Measurements from ENCODE around the gene CST7.

Gene CST7

GRCh38 chr20:24984961-24985640, 36.0 kb downstream of the CST7 start:
- in situ Hi-C loops (cut with HindIII; ENCODE audit: low sequenced_read_pairs), result no loop called here

GRCh38 chr20:24985802-24986201, 36.7 kb downstream of the CST7 start:
- in situ Hi-C loops (cut with HindIII; ENCODE audit: low sequenced_read_pairs), result no loop called here

- in situ Hi-C loops (cut with HindIII; ENCODE audit: low sequenced_read_pairs), result no loop called here
Observed at GRCh38 chr20:24986436-24987015, 37.5 kb downstream of the CST7 start.

GRCh38 chr20:24987244-24987643, 38.2 kb downstream of the CST7 start:
- in situ Hi-C loops (cut with HindIII; ENCODE audit: low sequenced_read_pairs), result no loop called here

- in situ Hi-C loops (cut with HindIII; ENCODE audit: low sequenced_read_pairs), result no loop called here
Observed at GRCh38 chr20:24987873-24988835, 39.1 kb downstream of the CST7 start.

GRCh38 chr20:24989162-24989561, 40.1 kb downstream of the CST7 start:
- in situ Hi-C loops (cut with HindIII; ENCODE audit: low sequenced_read_pairs), result no loop called here

- in situ Hi-C loops (cut with HindIII; ENCODE audit: low sequenced_read_pairs), result loop anchor here (5.0 kb wide), 1 partner anchor 71 kb away; no protein-coding TSS in a partner anchor
Observed at GRCh38 chr20:24990810-24991252, 41.8 kb downstream of the CST7 start.

- in situ Hi-C loops (cut with HindIII; ENCODE audit: low sequenced_read_pairs), result loop anchor here (5.0 kb wide), 1 partner anchor 70 kb away; no protein-coding TSS in a partner anchor
Observed at GRCh38 chr20:24991897-24992486, 42.9 kb downstream of the CST7 start.

- in situ Hi-C loops (cut with HindIII; ENCODE audit: low sequenced_read_pairs), result loop anchor here (5.0 kb wide), 1 partner anchor 70 kb away; no protein-coding TSS in a partner anchor
Observed at GRCh38 chr20:24992487-24993205, 43.6 kb downstream of the CST7 start, which contains the start of gene APMAP. Gene APMAP (minus strand): TSS chr20:24992751. CDS start chr20:24992688, 63 bp downstream.

- in situ Hi-C loops (cut with HindIII; ENCODE audit: low sequenced_read_pairs), result loop anchor here (5.0 kb wide), 1 partner anchor 69 kb away; no protein-coding TSS in a partner anchor
Observed at GRCh38 chr20:24993337-24994185, 44.5 kb downstream of the CST7 start.

- in situ Hi-C loops (cut with HindIII; ENCODE audit: low sequenced_read_pairs), result loop anchor here (5.0 kb wide), 1 partner anchor 68 kb away; no protein-coding TSS in a partner anchor
Observed at GRCh38 chr20:24994186-24994465, 45.1 kb downstream of the CST7 start.

- in situ Hi-C loops (cut with HindIII; ENCODE audit: low sequenced_read_pairs), result loop anchor here (5.0 kb wide), 1 partner anchor 68 kb away; no protein-coding TSS in a partner anchor
Observed at GRCh38 chr20:24994470-24995368, 45.6 kb downstream of the CST7 start.

- in situ Hi-C loops (cut with HindIII; ENCODE audit: low sequenced_read_pairs), result no loop called here
Observed at GRCh38 chr20:24995741-24996448, 46.8 kb downstream of the CST7 start.

- in situ Hi-C loops (cut with HindIII; ENCODE audit: low sequenced_read_pairs), result no loop called here
Observed at GRCh38 chr20:24996449-24997377, 47.6 kb downstream of the CST7 start.

- in situ Hi-C loops (cut with HindIII; ENCODE audit: low sequenced_read_pairs), result no loop called here
Observed at GRCh38 chr20:24998121-24998520, 49.1 kb downstream of the CST7 start.

- in situ Hi-C loops (cut with HindIII; ENCODE audit: low sequenced_read_pairs), result no loop called here
Observed at GRCh38 chr20:24998631-24999445, 49.8 kb downstream of the CST7 start.

All from endothelial cell of hepatic sinusoid (primary cell).